ENCODE results near the gene MCF2L. TPM values are rescaled to one million over a fixed set of nuclear protein-coding genes. Genes with fewer than 3 reads are reported as not detected.
A peak's percentile ranks its signal among the peaks of the same experiment; 100 is the strongest.
"Not testable (repeated sequence)": the region's sequence is repeated elsewhere in the genome, so short reads cannot be mapped to it uniquely, and the experiment has no call there.

MCF2L gene
- polyA plus RNA-seq, 10 donors = 18.2 to 31.6 (median 20.6) TPM

GRCh38 chr13:113016526-113017295, 47.7 kb downstream of the MCF2L start:
- DNase-seq = no peak

GRCh38 chr13:113017506-113018215, 48.6 kb downstream of the MCF2L start:
- no peak for DNase-seq

DNA sequence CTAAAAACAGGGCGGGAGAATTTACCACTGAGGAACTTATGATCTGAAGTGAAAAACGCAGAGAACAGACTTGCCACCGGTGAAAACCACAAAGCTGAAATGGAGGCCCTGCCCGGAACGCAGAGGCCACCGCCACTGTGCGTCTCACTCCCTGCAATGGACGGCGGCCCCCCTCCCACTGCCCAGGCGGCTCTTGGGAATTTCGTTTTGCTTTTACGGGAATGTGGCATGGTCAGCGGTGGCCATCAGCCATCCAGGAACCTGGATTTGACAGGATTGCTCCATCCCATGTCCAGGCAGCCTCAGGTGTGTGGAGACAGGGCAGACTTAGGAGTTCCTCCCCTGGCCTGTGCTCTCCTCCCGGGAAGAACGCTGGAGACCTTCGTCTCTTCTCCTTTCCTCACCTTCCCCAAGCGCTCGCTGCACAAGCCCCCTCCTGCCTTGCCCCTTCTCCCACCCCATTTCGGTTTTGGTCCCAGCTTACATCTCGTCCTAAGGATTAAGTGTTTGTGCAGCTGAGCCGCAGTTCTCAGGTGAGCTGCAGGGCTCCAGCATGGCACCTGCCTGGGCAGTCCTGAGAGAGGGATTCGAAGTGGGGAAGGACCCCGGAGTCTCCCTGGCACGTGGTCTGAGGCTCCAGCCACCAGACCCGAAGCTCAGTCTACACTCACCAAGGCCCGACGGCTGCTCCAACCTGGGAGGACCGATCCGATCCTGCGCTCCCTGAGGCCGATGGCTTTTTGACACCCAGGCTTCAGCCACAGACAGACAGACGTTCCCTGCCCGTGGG, 49.9 kb downstream of the MCF2L start:
- no peak for DNase-seq

GRCh38 chr13:113020323-113021080, 51.5 kb downstream of the MCF2L start:
- no peak for DNase-seq

DNA sequence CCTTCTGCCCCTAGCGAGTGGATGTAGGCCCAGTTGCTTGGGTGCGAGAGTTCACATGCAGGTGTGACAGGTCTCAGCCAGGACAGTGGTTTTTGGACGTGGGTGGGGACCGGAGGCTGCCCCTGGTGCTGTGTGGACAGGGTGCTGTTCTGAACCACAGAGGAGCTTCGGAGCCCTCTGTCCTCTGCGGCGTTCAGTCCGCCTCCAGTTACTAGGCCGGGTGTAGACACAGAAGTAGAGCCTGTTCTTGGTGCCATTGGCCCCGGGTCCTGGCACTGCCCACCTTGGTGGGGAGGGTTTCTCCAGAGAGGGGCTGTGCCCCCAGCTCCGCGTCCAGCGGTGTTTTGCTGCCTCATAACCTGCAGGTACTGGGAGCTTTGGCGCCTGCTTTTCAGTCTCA, 52.4 kb downstream of the MCF2L start:
- DNase-seq = no peak

GRCh38 chr13:113021811-113022210, 52.8 kb downstream of the MCF2L start:
- DNase-seq = no peak

- no peak for DNase-seq
These were observed 53.4 kb downstream of the MCF2L start for GRCh38 chr13:113022391-113022744.

DNA sequence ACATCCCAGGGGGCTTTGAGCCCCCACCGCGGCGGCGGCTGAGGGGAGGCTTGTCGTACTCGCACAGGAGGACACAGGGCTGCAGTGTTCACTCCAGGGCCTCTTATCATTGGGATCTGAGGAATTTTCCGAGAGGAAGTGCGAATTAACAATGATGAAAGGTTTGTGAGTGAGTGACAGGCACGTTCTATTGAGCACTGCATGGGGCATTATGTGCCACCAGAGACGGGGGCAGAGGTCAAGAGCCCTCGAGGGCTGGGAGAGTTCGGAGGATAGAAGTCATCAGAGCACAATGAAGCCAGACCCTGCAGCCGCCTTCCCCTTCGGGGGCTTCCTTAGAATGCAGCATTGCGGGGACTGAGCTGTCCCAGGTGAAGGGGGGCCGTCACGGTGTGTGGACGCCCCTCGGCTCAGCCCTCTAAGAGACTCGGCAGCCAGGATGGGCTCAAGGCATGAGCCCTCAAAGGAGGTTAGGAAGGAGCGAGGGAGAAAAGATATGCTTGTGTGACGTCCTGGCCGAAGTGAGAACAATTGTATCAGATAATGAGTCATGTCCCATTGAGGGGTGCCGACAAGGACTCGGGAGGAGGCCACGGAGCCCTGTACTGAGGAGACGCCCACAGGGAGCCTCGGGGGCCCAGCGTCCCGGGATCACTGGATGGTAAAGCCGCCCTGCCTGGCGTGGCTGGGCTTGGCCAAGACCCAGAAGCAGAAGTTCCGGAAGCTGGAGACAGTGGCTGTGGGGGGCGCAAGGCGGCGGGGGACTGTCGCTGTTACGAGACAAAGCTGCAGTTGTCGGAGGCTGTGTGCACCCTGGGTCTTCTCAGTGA, 53.9 kb downstream of the MCF2L start:
- no peak for DNase-seq

DNA sequence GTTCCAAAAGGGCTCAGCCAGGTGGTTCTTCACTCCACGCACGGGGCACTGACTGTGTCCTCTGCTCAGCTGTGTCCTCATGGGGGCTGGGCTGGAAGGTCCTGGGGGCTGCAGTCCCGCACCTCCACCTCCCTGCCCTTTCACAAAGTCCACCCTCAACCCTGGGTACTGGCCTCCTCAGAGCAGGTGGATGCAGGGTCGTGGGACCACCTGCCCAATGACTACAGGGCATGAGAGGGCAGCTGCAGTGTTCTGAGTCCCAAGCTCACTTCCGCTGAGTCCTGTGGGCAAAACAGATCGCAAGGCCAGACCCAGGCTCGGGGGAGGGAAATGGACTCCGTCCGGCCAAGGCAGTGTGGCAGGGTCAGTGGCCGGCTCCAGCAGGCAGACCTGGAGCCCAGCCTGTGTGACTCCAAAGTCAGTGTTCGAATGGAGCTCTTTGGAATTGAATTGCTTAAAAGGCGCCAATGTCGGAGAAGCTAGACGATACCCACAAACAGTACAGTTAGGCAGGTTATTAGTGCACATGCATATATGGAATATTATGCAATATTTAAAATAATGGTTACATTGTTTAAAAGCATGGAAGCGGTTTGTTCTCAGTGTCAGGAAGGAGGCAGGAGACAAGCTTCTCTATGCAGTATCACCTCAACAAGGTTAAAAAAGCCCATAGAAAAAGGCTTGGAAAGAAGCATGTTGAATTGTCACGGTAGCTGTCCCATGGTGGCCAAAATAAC, 54.8 kb downstream of the MCF2L start:
- DNase-seq = no peak

GRCh38 chr13:113024466-113024865, 55.5 kb downstream of the MCF2L start:
- no peak for DNase-seq

GRCh38 chr13:113026391-113026910, 57.4 kb downstream of the MCF2L start:
- no peak for DNase-seq

DNA sequence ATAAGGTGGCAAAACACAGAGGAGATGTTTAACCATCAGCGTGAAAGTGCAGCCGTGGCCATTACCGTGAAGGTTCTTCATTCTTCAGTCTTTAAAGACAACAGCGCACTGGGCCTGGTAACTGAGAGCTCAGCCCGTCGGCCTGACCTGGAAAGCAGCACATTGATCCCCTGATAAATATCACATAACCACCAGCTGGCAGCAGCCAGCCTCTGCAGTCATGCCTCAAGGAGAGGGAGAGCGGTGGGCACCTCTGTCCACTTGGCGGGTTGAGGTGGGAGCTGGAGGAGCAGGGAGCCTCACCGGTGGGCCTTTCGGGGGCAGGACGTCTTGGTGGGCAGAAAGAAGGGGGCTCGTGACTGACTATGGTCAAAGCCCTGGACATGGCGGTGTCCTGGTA, 58.1 kb downstream of the MCF2L start:
- no peak for DNase-seq

DNA sequence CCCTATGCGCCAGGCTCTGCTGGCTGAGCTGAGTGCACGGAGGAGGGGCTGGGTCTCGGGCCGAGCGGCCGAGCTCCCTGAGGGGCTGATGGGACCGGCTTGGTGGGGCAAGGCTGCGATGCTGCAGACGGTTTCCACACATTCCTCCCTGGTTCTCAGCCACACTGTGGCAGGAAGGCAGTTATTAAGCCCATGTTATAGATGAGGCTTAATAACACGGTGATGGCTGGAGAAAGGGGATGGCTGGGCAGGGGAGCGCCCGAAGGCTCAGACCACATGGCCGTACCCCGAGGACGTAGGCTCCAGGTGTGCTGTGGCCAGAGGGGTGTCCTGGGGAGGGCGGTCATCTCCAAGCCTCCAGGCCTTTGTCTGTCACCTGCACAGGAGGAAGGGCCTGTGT, 58.6 kb downstream of the MCF2L start:
- no peak for DNase-seq

GRCh38 chr13:113028336-113029060, 59.5 kb downstream of the MCF2L start:
- DNase-seq = no peak

GRCh38 chr13:113029061-113029445, 60.0 kb downstream of the MCF2L start:
- DNase-seq = no peak

DNA sequence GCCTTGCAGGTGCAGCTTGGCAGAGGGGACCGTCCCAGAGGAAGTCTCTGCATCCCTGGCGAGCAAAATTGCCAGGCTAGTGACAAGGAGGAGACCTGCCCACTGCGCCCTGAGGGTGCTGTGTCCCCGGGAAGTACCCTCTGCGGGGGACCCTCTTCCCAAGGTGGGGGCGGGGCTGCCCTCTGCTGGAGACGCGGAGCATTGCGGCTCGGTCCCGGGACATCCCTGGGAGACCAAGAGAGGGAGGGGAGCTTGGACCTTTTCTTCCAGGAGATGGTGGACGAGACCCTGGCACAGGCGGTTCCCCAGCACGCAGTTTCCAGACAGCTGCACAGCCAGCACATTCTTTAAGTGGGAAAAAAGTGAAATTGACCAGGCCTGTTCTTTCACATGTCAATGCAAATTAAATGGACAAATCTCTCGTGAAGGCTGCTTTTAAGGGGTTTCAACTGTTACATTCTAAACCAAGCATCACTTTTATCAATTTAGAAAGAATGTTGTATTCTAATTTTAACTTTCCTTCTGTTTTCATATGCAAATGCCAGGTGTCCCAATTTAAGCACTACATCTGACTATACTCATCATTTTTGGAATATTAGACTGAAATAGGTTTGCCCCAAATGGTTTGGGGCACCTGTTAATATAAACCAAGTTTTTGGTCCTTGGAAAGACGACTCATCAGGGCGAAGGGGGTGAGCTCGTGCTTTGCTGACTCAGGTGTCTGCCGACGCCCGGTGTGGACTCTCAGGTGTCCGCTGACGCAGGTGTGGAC, 60.7 kb downstream of the MCF2L start:
- peak in 2 of 3 donors; percentile 40 to 63 for DNase-seq

GRCh38 chr13:113030259-113030640, 61.2 kb downstream of the MCF2L start:
- not testable (repeated sequence) for DNase-seq

DNA sequence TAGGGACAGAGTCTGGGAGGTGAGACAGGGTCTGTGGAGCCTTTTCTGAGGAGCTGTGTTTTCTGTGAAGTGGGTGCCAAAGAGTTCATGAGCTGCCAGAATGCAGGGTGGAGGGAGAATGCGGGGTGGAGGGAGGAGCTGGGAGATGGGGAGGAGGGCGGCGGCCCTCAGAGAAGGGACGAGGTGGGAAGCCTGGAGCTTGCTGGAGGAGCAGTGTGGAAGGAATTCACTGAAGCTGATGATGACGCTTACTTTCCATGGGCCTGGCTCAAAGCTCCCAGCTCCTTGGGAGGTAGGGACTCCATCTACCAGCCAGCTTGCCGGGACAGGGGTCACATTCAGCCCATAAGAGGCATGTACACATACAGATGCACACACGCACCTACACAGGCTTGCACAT, 62.5 kb downstream of the MCF2L start:
- DNase-seq = no peak

GRCh38 chr13:113032291-113032690, 63.3 kb downstream of the MCF2L start:
- DNase-seq = no peak
